Mesenchymal stem cell (in vitro differentiated cells and primary cell): ENCODE results near the gene ASAP2.

Source experiments
- DNase-seq: peaks from one replicate; pipeline ENCODE4 v3.0.0-alpha.2; 2013
- H2AFZ ChIP-seq: one replicate; pipeline ENCODE4 v1.6.1; 2013; ENCODE audit warnings: low read depth, mild to moderate bottlenecking, control low read depth, inconsistent platforms, low read length, moderate library complexity
- H2AK5ac ChIP-seq: 2 replicates; pipeline ENCODE4 v1.6.1; 2013; ENCODE audit warnings: low read length, moderate library complexity, mild to moderate bottlenecking, inconsistent platforms; ENCODE audit not compliant: severe bottlenecking
- H2BK120ac ChIP-seq: one replicate; pipeline ENCODE4 v1.6.1; 2013; ENCODE audit warnings: low read depth, mild to moderate bottlenecking, inconsistent platforms, low read length, moderate library complexity
- H2BK12ac ChIP-seq, 2 experiments: one replicate each; pipeline ENCODE4 v1.6.1; 2013; ENCODE audit warnings: inconsistent platforms in 2 of 2, low read length in 2 of 2, mild to moderate bottlenecking in 2 of 2, moderate library complexity in 2 of 2, control low read depth in 1 of 2
- H2BK15ac ChIP-seq: one replicate; pipeline ENCODE4 v1.6.1; 2013; ENCODE audit warnings: mild to moderate bottlenecking, low read depth, inconsistent platforms; ENCODE audit not compliant: poor library complexity, severe bottlenecking
- H2BK5ac ChIP-seq: 2 replicates; pipeline ENCODE4 v1.6.1; 2013; ENCODE audit warnings: low read depth, mild to moderate bottlenecking, low read length, control low read depth, inconsistent platforms; ENCODE audit not compliant: poor library complexity, severe bottlenecking
- H3K14ac ChIP-seq, 2 experiments: one replicate each; pipeline ENCODE4 v1.6.1; 2013; ENCODE audit warnings: inconsistent platforms in 2 of 2, low read length in 2 of 2, control low read depth in 1 of 2, mild to moderate bottlenecking in 1 of 2, moderate library complexity in 1 of 2
- H3K18ac ChIP-seq, 2 experiments: one replicate each; pipeline ENCODE4 v1.6.1; 2013; ENCODE audit warnings: inconsistent platforms in 2 of 2, low read length in 2 of 2, control low read depth in 1 of 2, low read depth in 1 of 2, mild to moderate bottlenecking in 1 of 2
- H3K23ac ChIP-seq, 2 experiments: one replicate each; pipeline ENCODE4 v1.6.1; 2013; ENCODE audit warnings: inconsistent platforms in 2 of 2, low read length in 2 of 2, mild to moderate bottlenecking in 2 of 2, moderate library complexity in 2 of 2, control low read depth in 1 of 2
- H3K27ac ChIP-seq: 2 replicates; pipeline ENCODE4 v1.5.1; 2013; ENCODE audit warnings: mild to moderate bottlenecking, moderate library complexity, low read length, control low read depth, inconsistent platforms; ENCODE audit not compliant: poor library complexity, severe bottlenecking
- H3K27me3 ChIP-seq, 2 experiments: 2 replicates each; pipeline versions ENCODE4 v1.6.1 to v1.7.0; 2013; ENCODE audit warnings: low read length in 2 of 2, mild to moderate bottlenecking in 2 of 2, moderate library complexity in 2 of 2, control low read depth in 1 of 2, inconsistent platforms in 1 of 2; ENCODE audit not compliant: control insufficient read depth in 1 of 2, insufficient read depth in 1 of 2
- H3K36me3 ChIP-seq, 2 experiments: 2 replicates each; pipeline versions ENCODE4 v1.6.1 to v1.7.0; 2013; ENCODE audit warnings: low read length in 2 of 2, control low read depth in 1 of 2, inconsistent platforms in 1 of 2, low read depth in 1 of 2, mild to moderate bottlenecking in 1 of 2; ENCODE audit not compliant: insufficient read depth in 2 of 2, control insufficient read depth in 1 of 2
- H3K4ac ChIP-seq, 2 experiments: one replicate each; pipeline ENCODE4 v1.6.1; 2013; ENCODE audit warnings: inconsistent platforms in 2 of 2, low read length in 2 of 2, mild to moderate bottlenecking in 2 of 2, moderate library complexity in 2 of 2, control low read depth in 1 of 2, low read depth in 1 of 2
- H3K4me1 ChIP-seq: 2 replicates; pipeline ENCODE4 v1.6.1; 2013; ENCODE audit warnings: low read depth, low read length, control low read depth; ENCODE audit not compliant: control insufficient read depth, insufficient read depth
- H3K4me2 ChIP-seq: 2 replicates; pipeline ENCODE4 v1.6.1; 2013; ENCODE audit warnings: low read length, mild to moderate bottlenecking, inconsistent platforms; ENCODE audit not compliant: poor library complexity, severe bottlenecking
- H3K4me3 ChIP-seq, 2 experiments: 2 replicates each; pipeline versions ENCODE4 v1.5.1 to v1.7.0; 2013; ENCODE audit warnings: low read length in 2 of 2, mild to moderate bottlenecking in 2 of 2, control low read depth in 1 of 2, low read depth in 1 of 2; ENCODE audit not compliant: insufficient read depth in 1 of 2
- H3K79me1 ChIP-seq: replicated peaks from 2 replicates; pipeline ENCODE4 v1.6.1; 2013; ENCODE audit warnings: mild to moderate bottlenecking, control low read depth, low read length, inconsistent platforms; ENCODE audit not compliant: poor library complexity, severe bottlenecking
- H3K9ac ChIP-seq: 2 replicates; pipeline ENCODE4 v1.7.0; 2013; ENCODE audit warnings: mild to moderate bottlenecking, low read length, moderate library complexity
- H3K9me3 ChIP-seq: 2 replicates; pipeline ENCODE4 v1.7.0; 2013; ENCODE audit warnings: mild to moderate bottlenecking, low read length; ENCODE audit not compliant: control insufficient read depth
- H4K8ac ChIP-seq: one replicate; pipeline ENCODE4 v1.6.1; 2013; ENCODE audit warnings: inconsistent platforms, mild to moderate bottlenecking, low read length, moderate library complexity
- H4K91ac ChIP-seq: one replicate; pipeline ENCODE4 v1.6.1; 2013; ENCODE audit warnings: mild to moderate bottlenecking, low read length, inconsistent platforms
- WGBS: methylation state at CpG from one replicate; pipeline ENCODE4 v1.1.7; 2013; ENCODE audit warnings: mixed read lengths; 5-methylcytosine and 5-hydroxymethylcytosine counted together

ASAP2 gene

DNA sequence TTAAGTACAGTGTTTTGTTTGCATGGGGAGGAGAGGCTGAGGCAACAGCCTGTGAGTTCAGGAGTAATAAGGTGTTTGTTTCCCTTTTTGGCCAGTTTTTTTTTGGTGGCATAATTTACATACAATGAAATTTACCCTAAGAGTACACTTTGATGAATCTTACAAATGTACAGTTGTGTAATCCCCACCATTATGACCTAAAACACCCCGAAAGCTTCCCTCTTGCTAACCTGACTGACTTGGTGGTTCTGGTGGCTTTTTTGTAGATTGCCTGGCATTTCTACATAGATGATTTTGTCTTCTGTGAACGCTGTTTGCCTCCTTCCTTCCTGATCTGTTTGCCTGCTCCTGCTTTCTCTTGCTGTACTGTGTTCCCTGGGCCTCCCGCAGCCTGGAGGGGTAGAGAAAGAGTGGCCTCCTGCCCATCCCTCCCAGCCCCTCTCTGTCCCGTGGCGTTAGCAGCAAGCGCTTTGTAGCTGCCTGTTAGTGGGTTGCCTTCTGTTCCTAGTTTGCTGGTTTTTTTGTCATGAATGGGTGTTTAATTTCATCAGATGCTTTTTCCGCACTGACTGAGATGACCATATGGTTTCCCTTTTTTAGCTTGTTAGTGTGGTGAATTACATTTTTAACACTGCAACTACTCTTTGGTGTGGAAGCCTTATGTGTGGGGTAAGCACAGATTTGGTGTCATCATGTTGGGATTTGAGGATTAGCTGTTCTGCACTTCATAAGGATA, 32.1 kb downstream of the ASAP2 start:
- Histone ChIP-seq H3K18ac (peak overlapping the region; percentile 73 to 81), H3K14ac (peak overlapping the region in 1 of 2 experiments; percentile 78), H3K27ac (no peak overlapping the region), H4K8ac (peak overlapping the region; percentile 87), H2BK12ac (peak overlapping the region; percentile 59 to 75), H3K36me3 (no peaks in the 10 kb centered on the region), H3K79me1 (peaks cover 20% of the 10 kb centered on the region), H2BK120ac (peak overlapping the region; percentile 79), H3K9me3 (no peaks in the 10 kb centered on the region), H3K4me1 (peaks cover 26% of the 10 kb centered on the region), H4K91ac (peak overlapping the region; percentile 87), H3K4me2 (no peak overlapping the region), H2AK5ac (peak overlapping the region; percentile 64), H2BK15ac (peak overlapping the region; percentile 91), H3K4ac (peak overlapping the region; percentile 74 to 81), H3K4me3 (no peak overlapping the region), H3K23ac (no peak overlapping the region), H3K9ac (no peak overlapping the region), H2AFZ (no peak overlapping the region), H3K27me3 (no peaks in the 10 kb centered on the region), H2BK5ac (peak overlapping the region; percentile 2)
- 84% methylated on average over 7 of the region's 7 CpGs for WGBS
- no peak for DNase-seq

- Histone ChIP-seq H3K9me3 (no peaks in the 10 kb centered on the region), H2BK5ac (no peak overlapping the region)
Observed at GRCh38 chr2:9239616-9240015, 33.0 kb downstream of the ASAP2 start.

GRCh38 chr2:9240745-9241144, 34.1 kb downstream of the ASAP2 start:
- Histone ChIP-seq H2BK120ac (no peak overlapping the region), H3K4me1 (peaks cover 15% of the 10 kb centered on the region), H3K18ac (no peak overlapping the region), H3K36me3 (no peaks in the 10 kb centered on the region), H3K27ac (no peak overlapping the region), H2BK15ac (no peak overlapping the region), H3K9ac (no peak overlapping the region), H4K8ac (no peak overlapping the region), H3K4ac (no peak overlapping the region), H3K23ac (no peak overlapping the region), H2AK5ac (no peak overlapping the region), H4K91ac (no peak overlapping the region), H3K4me3 (no peak overlapping the region), H2BK12ac (no peak overlapping the region), H2AFZ (no peak overlapping the region), H3K79me1 (peaks cover 21% of the 10 kb centered on the region), H3K14ac (no peak overlapping the region), H3K9me3 (no peaks in the 10 kb centered on the region), H3K4me2 (no peak overlapping the region), H2BK5ac (no peak overlapping the region), H3K27me3 (no peaks in the 10 kb centered on the region)
- DNase-seq: no peak
- WGBS: 97% methylated on average over 4 of the region's 4 CpGs

More at GRCh38 chr2:9239616-9240015, 33.0 kb downstream of the ASAP2 start:
- Histone ChIP-seq H4K8ac (no peak overlapping the region), H3K4me1 (peaks cover 20% of the 10 kb centered on the region), H3K14ac (no peak overlapping the region), H3K4ac (no peak overlapping the region), H4K91ac (no peak overlapping the region), H3K4me2 (no peak overlapping the region), H3K23ac (no peak overlapping the region), H3K36me3 (no peaks in the 10 kb centered on the region), H2BK15ac (peak overlapping the region; percentile 39), H2BK12ac (peak overlapping the region in 1 of 2 experiments; percentile 46), H3K27ac (no peak overlapping the region), H2BK120ac (no peak overlapping the region), H3K79me1 (peaks cover 19% of the 10 kb centered on the region), H3K9ac (no peak overlapping the region), H3K4me3 (no peak overlapping the region), H2AFZ (no peak overlapping the region), H3K18ac (peak overlapping the region in 1 of 2 experiments; percentile 14), H2AK5ac (no peak overlapping the region), H3K27me3 (no peaks in the 10 kb centered on the region)
- no peak for DNase-seq
- over 99% methylated on average over 5 of the region's 5 CpGs for WGBS

DNA sequence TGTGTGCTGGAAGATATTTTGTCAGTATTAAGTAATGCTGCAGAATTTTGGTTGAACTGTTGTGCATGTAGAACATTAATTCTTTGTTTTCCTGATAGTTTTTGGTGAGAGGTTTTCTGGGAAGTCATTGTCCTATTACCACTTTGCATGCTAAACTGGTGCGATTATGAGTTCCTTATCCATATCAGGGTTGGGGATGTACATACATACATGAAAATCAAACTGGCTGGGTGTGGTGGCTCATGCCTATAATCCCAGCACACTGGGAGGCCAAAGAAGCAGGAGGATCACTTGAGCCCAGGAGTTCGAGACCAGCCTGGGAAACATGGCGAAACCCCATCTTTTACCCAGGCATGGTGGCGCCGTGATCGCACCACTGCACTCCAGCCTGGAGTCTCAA, 34.6 kb downstream of the ASAP2 start:
- H3K4ac ChIP-seq: peak overlapping the region in 1 of 2 experiments; percentile 47
- H2BK120ac ChIP-seq: no peak overlapping the region
- H3K9ac ChIP-seq: no peak overlapping the region
- H2BK5ac ChIP-seq: no peak overlapping the region
- H3K36me3 ChIP-seq: no peaks in the 10 kb centered on the region
- H3K27me3 ChIP-seq: no peaks in the 10 kb centered on the region
- H3K9me3 ChIP-seq: no peaks in the 10 kb centered on the region
- WGBS: 99% methylated on average over 6 of the region's 6 CpGs
- H4K8ac ChIP-seq: no peak overlapping the region
- H3K4me2 ChIP-seq: no peak overlapping the region
- H3K4me3 ChIP-seq: no peak overlapping the region
- no peak overlapping the region for H2AFZ ChIP-seq
- peak overlapping the region in 1 of 2 experiments; percentile 29 for H2BK12ac ChIP-seq
- no peak overlapping the region for H2BK15ac ChIP-seq
- DNase-seq: no peak
- H3K23ac ChIP-seq: no peak overlapping the region
- H3K79me1 ChIP-seq: peaks cover 22% of the 10 kb centered on the region
- H3K4me1 ChIP-seq: peaks cover 12% of the 10 kb centered on the region
- H2AK5ac ChIP-seq: no peak overlapping the region
- no peak overlapping the region for H4K91ac ChIP-seq
- no peak overlapping the region for H3K14ac ChIP-seq
- peak overlapping the region in 1 of 2 experiments; percentile 44 for H3K18ac ChIP-seq
- no peak overlapping the region for H3K27ac ChIP-seq
